Peyer's patch (tissue), 4 donors: ENCODE measurements around the gene PIH1D2. TPM values are rescaled to one million over a fixed set of nuclear protein-coding genes. Genes with fewer than 3 reads are reported as not detected.
"Not testable (repeated sequence)": the region's sequence is repeated elsewhere in the genome, so short reads cannot be mapped to it uniquely, and the experiment has no call there.

Experiments
- DNase-seq, 3 donors: peaks; one replicate each; pipeline ENCODE4 v3.0.0-alpha.2; 2017 to 2019
- H3K27ac ChIP-seq, 4 donors: fragments of 200-600 bp; sonication (generic); one replicate each; pipeline ENCODE4 v1.5.1; 2016 to 2019
- H3K27me3 ChIP-seq, 2 donors: fragments of 200-600 bp; sonication (generic); one replicate each; pipeline ENCODE4 v1.5.1; 2019
- H3K36me3 ChIP-seq, 3 donors: fragments of 200-600 bp; sonication (generic); one replicate each; pipeline ENCODE4 v1.5.1; 2016 to 2019
- H3K4me1 ChIP-seq, 4 donors: fragments of 200-600 bp; sonication (generic); one replicate each; pipeline ENCODE4 v1.5.1; 2016 to 2019
- H3K4me3 ChIP-seq, 4 donors: fragments of 200-600 bp; sonication (generic); 1 replicate in 3 of 4; 2 replicates in 1 of 4; pipeline ENCODE4 v1.5.1; 2016 to 2019; ENCODE audit warnings: mild to moderate bottlenecking in 1 of 4
- H3K9me3 ChIP-seq, 4 donors: fragments of 200-600 bp; sonication (generic); one replicate each; pipeline ENCODE4 v1.5.1; 2016 to 2019; ENCODE audit warnings: mild to moderate bottlenecking in 1 of 4
- POLR2A ChIP-seq, 2 donors: fragments of 450-650 bp; IDR thresholded peaks; one replicate each; pipeline ENCODE4 v1.5.1; 2017; ENCODE audit warnings: antibody characterized with exemption in 2 of 2, mild to moderate bottlenecking in 2 of 2, moderate library complexity in 2 of 2
- total RNA-seq, 4 donors: library from RNA; depleted of rRNA; stranded (reverse); fragments of >200 nt; gene quantifications; one replicate each; pipeline ENCODE4 v1.1.0, GENCODE V29; 2016
- TF ChIP-seq, protein P1 (sequence below), 6 experiments: fragments of 450-650 bp in 4 of 6; fragments of 200-600 bp in 2 of 6; sonication (generic) in 1 of 6; IDR thresholded peaks; one replicate each; pipeline ENCODE4 v1.5.1; 2017 to 2019; ENCODE audit warnings: antibody characterized with exemption in 6 of 6, mild to moderate bottlenecking in 3 of 6, moderate library complexity in 1 of 6

The PIH1D2 gene
- total RNA-seq, 4 donors from 2014 or later = 2.8 to 11.6 TPM; not detected in 2

DNA sequence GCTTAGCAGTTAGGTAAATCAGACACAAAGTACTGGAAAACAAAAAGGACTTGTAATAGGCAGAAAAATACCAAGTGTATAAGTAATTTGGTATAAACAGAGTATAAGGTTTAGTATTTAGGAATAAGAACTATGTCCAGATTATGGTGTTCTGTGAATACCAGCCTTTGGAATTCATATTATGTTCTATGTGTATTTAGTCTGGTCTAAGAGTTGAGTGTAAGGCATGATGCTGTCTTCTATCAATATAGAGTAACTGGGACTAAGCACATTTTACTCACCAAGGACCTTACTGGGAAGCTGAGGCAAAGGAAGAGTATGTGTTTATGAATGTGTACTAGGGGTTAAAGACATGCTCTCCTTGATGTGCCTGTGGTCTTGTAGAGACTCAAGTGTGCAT lies 22.4 kb upstream of the PIH1D2 start:
- no peak overlapping the region for H3K4me3 ChIP-seq
- H3K9me3 ChIP-seq = no peaks in the 10 kb centered on the region
- DNase-seq = no peak
- H3K27ac ChIP-seq = no peak overlapping the region
- peaks cover 0 to 51% (median 0%) of the 10 kb centered on the region in 3 donors for H3K36me3 ChIP-seq
- TF ChIP-seq, protein P1, sequence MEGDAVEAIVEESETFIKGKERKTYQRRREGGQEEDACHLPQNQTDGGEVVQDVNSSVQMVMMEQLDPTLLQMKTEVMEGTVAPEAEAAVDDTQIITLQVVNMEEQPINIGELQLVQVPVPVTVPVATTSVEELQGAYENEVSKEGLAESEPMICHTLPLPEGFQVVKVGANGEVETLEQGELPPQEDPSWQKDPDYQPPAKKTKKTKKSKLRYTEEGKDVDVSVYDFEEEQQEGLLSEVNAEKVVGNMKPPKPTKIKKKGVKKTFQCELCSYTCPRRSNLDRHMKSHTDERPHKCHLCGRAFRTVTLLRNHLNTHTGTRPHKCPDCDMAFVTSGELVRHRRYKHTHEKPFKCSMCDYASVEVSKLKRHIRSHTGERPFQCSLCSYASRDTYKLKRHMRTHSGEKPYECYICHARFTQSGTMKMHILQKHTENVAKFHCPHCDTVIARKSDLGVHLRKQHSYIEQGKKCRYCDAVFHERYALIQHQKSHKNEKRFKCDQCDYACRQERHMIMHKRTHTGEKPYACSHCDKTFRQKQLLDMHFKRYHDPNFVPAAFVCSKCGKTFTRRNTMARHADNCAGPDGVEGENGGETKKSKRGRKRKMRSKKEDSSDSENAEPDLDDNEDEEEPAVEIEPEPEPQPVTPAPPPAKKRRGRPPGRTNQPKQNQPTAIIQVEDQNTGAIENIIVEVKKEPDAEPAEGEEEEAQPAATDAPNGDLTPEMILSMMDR (IDR thresholded peaks at IDR 0.05) = no peak
- no peak for TF ChIP-seq POLR2A (IDR thresholded peaks at IDR 0.05)
- H3K27me3 ChIP-seq = no peaks in the 10 kb centered on the region
- H3K4me1 ChIP-seq = no peaks in the 10 kb centered on the region

DNA sequence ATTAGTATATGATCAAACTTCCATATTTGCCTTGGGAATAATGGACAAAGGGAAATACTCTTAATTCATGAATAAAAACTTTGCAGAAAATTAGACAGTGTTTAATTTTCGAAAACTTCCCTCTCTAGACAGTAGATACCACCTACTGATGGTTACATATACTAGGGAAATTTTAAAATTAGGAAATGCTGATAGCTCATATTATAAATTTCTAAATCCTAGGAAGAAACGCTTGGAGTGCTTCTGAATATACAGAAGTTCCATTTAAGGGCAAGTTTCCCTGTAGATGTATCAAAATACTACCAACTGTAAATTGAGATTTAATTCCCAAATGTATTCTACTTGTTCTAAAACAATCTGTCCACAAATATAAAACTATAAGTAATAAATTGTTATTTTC lies 21.5 kb upstream of the PIH1D2 start:
- H3K4me3 ChIP-seq, H3K9me3 ChIP-seq, DNase-seq, H3K27me3 ChIP-seq, H3K4me1 ChIP-seq, H3K27ac ChIP-seq: not testable (repeated sequence)
- H3K36me3 ChIP-seq = peaks cover 0 to 60% (median 0%) of the 10 kb centered on the region in 3 donors

DNA sequence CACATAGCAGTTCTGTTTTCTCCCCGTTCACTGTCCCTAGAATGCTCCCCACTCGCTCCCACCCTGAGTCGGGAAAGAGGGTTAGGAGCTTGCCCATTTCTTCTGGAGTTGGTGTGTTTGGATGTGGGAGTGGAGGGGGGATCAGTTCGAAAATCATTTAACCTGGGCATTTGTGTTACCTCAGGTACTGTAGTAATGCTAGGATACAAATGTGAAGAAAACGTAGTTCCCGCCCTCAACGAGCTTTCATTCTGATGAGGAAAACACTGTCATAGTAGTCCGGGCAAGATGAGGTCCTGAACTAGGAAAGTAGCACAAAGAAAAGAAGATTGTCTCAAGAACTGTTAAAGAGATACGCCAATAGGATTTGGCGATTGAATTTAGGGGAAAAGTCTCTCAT lies 13.4 kb upstream of the PIH1D2 start:
- no peak for DNase-seq
- no peak for TF ChIP-seq POLR2A (IDR thresholded peaks at IDR 0.05)
- TF ChIP-seq, protein P1 (IDR thresholded peaks at IDR 0.05) = no peak

DNA sequence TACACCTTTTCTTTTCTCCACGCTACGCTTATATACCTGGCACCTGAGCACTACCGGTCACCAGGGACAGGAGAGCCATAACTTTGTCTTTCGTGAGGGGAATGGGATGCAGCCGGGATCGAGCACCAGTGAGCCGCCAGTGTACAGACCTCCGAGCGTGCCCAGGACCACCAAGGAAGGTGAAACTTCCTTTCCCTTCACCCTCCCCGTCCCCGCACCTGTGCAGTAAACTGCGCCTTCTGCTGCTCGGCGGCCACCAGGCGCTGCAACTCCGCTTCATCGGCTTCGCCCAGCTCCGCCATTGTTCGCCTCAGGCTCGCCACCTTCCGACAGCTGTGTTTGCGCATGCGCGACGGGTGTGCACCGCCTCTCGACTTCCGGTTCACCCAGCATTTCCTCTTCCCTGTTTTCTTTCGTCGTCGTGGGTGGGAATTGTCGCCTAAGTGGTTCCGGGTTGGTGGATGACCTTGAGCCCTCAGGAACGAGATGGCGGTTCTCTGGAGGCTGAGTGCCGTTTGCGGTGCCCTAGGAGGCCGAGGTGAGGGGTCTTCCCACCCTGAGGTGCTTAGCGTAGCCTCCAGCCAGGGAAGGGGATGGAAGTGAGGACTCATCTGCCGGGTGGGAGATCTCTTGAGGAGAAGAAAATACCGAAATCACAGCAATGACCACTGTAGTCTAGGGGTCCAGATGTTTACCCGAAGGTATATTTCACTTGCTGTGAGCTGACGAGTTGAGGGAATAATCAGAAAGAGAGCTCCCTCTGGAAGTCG lies 12.8 kb upstream of the PIH1D2 start, which contains the start of the genes SDHD and TIMM8B:
Gene SDHD (plus strand): TSS at position 452 of the 770 bp plus-strand sequence. CDS start 35 bp downstream, at position 487.
Gene TIMM8B (minus strand): TSS at position 335 of the 770 bp plus-strand sequence. CDS start 33 bp downstream, at position 302.
- H3K27ac ChIP-seq = peak within 1 kb of the TSS; percentile 71 to 84 (median 76)
- H3K27me3 ChIP-seq = no peaks in the 10 kb centered on the region
- peaks cover 0 to 39% (median 7%) of the 10 kb centered on the region in 4 donors for H3K4me1 ChIP-seq
- H3K9me3 ChIP-seq = no peaks in the 10 kb centered on the region
- H3K36me3 ChIP-seq = peaks cover 0 to 70% (median 0%) of the 10 kb centered on the region in 3 donors
- peak; percentile 90 to 97 (median 96) for DNase-seq
- peak within 1 kb of the TSS; percentile 80 to 93 (median 83) for H3K4me3 ChIP-seq
- TF ChIP-seq POLR2A (IDR thresholded peaks at IDR 0.05) = peak; percentile 41 to 72
- TF ChIP-seq, protein P1 (IDR thresholded peaks at IDR 0.05) = peak in 4 of 6 experiments; percentile 5 to 53 (median 43)

More for the DNA sequence above, 13.4 kb upstream of the PIH1D2 start:
- Histone ChIP-seq H3K36me3 (peaks cover 0 to 70% (median 0%) of the 10 kb centered on the region in 3 donors), H3K4me1 (peaks cover 0 to 39% (median 7%) of the 10 kb centered on the region in 4 donors), H3K9me3 (no peaks in the 10 kb centered on the region), H3K27ac (peak overlapping the region; percentile 71 to 84 (median 76)), H3K4me3 (peak overlapping the region; percentile 80 to 93 (median 83)), H3K27me3 (no peaks in the 10 kb centered on the region)

DNA sequence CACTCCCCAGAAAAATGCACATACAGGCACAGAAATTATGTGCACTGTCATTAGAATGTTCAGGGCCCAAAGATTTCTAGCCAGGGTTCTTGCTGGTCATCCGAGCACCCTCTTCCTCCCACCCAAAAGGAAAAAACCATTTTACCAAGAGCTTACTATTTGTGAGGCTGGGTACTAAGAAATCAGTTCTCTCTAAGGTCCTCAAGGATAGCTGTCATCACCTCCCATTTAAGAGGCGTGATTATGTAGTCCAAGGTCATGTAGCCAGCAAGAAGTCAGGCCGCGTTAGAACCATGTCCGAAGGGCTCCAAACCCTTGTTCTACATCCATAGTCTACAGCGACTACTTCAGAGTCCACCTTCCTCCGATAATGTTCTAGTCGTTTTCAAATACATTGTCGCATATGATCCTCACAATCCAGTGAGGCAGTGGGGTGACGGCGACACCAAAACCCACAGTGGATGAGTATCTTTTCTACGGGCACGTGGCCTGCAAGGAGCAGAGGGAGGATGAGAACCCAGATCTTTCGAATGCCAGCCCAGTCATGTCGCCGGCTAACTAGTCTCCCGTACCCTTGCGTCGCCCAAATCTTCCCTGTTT lies 12.1 kb upstream of the PIH1D2 start:
- Histone ChIP-seq H3K36me3 (peaks cover 0 to 70% (median 0%) of the 10 kb centered on the region in 3 donors), H3K27me3 (no peaks in the 10 kb centered on the region)
- peak in 1 of 3 donors; percentile 28 for DNase-seq

More for the DNA sequence above, 12.1 kb upstream of the PIH1D2 start:
- peak overlapping the region; percentile 71 to 84 (median 76) for H3K27ac ChIP-seq
- H3K4me1 ChIP-seq = peaks cover 0 to 39% (median 7%) of the 10 kb centered on the region in 4 donors
- TF ChIP-seq, protein P1 (IDR thresholded peaks at IDR 0.05) = no peak
- TF ChIP-seq POLR2A (IDR thresholded peaks at IDR 0.05) = no peak
- no peaks in the 10 kb centered on the region for H3K9me3 ChIP-seq
- peak overlapping the region; percentile 80 to 93 (median 83) for H3K4me3 ChIP-seq
